ENCODE results near the gene CATSPERZ.

The CATSPERZ gene

GRCh38 chr11:64253043-64253442, 47.1 kb upstream of the CATSPERZ start:
- DNase-seq, result no peak
- Mint-ChIP-seq H3K27ac (no peak overlapping the region), H3K36me3 (ENCODE audit: low read depth) (peaks cover 5% of the 10 kb centered on the region), H3K4me3 (peak overlapping the region; percentile 28), H3K4me1 (peaks cover 44% of the 10 kb centered on the region), H3K27me3 (ENCODE audit: low read depth, poor library complexity) (peaks cover 2% of the 10 kb centered on the region), H3K9me3 (no peaks in the 10 kb centered on the region)
- TF ChIP-seq CTCF (IDR thresholded peaks at IDR 0.05), result no peak

GRCh38 chr11:64253481-64253880, 46.7 kb upstream of the CATSPERZ start:
- no peak for DNase-seq
- TF ChIP-seq CTCF (IDR thresholded peaks at IDR 0.05), result no peak
- Mint-ChIP-seq H3K9me3 (no peaks in the 10 kb centered on the region), H3K36me3 (ENCODE audit: low read depth) (peaks cover 5% of the 10 kb centered on the region), H3K27ac (no peak overlapping the region), H3K4me3 (peak overlapping the region; percentile 28), H3K27me3 (ENCODE audit: low read depth, poor library complexity) (no peaks in the 10 kb centered on the region), H3K4me1 (peaks cover 40% of the 10 kb centered on the region)

- H3K27ac Mint-ChIP-seq, result no peak overlapping the region
- peaks cover 34% of the 10 kb centered on the region for H3K4me1 Mint-ChIP-seq
- no peak for DNase-seq
- H3K4me3 Mint-ChIP-seq, result no peak overlapping the region
- peaks cover 7% of the 10 kb centered on the region for H3K36me3 Mint-ChIP-seq (ENCODE audit: low read depth)
- no peaks in the 10 kb centered on the region for H3K27me3 Mint-ChIP-seq (ENCODE audit: low read depth, poor library complexity)
- TF ChIP-seq CTCF (IDR thresholded peaks at IDR 0.05), result no peak
- H3K9me3 Mint-ChIP-seq, result no peaks in the 10 kb centered on the region
Measured at GRCh38 chr11:64254326-64254725, 45.8 kb upstream of the CATSPERZ start.

GRCh38 chr11:64255135-64256128, 44.7 kb upstream of the CATSPERZ start:
- no peak for TF ChIP-seq CTCF (IDR thresholded peaks at IDR 0.05)
- H3K4me3 Mint-ChIP-seq, result no peak overlapping the region
- no peak for DNase-seq
- peaks cover 31% of the 10 kb centered on the region for H3K4me1 Mint-ChIP-seq
- H3K9me3 Mint-ChIP-seq, result no peaks in the 10 kb centered on the region
- H3K36me3 Mint-ChIP-seq (ENCODE audit: low read depth), result peaks cover 17% of the 10 kb centered on the region
- H3K27me3 Mint-ChIP-seq (ENCODE audit: low read depth, poor library complexity), result peaks cover 2% of the 10 kb centered on the region
- H3K27ac Mint-ChIP-seq, result no peak overlapping the region

GRCh38 chr11:64256300-64256699, 43.9 kb upstream of the CATSPERZ start:
- TF ChIP-seq CTCF (IDR thresholded peaks at IDR 0.05), result no peak
- DNase-seq, result no peak
- Mint-ChIP-seq H3K27me3 (ENCODE audit: low read depth, poor library complexity) (peaks cover 2% of the 10 kb centered on the region), H3K36me3 (ENCODE audit: low read depth) (peaks cover 17% of the 10 kb centered on the region), H3K27ac (no peak overlapping the region), H3K4me3 (no peak overlapping the region), H3K9me3 (no peaks in the 10 kb centered on the region), H3K4me1 (peaks cover 31% of the 10 kb centered on the region)

All from nephron progenitor cell (in vitro differentiated cells).